GM18502 (cell line): ENCODE data around the gene CYP4A22.
"Not testable (repeated sequence)": the region's sequence is repeated elsewhere in the genome, so short reads cannot be mapped to it uniquely, and the experiment has no call there.

Experiments
- ATAC-seq: cut with Tn5 transposase; IDR thresholded peaks from one replicate; pipeline ENCODE4 v1.9.1; 2021; ENCODE audit warnings: mild to moderate bottlenecking; ENCODE audit not compliant: unreplicated experiment, poor library complexity

CYP4A22 gene

GRCh38 chr1:47137198-47137597 lies at the start of gene CYP4A22:
Gene CYP4A22, plus strand, starts transcription at chr1:47137441. Its CDS starts 45 bp downstream, at chr1:47137486.
- ATAC-seq = no peak

- ATAC-seq = not testable (repeated sequence)
Observed at GRCh38 chr1:47089356-47089755, 47.9 kb upstream of the CYP4A22 start.

GRCh38 chr1:47091476-47091875 lies 45.8 kb upstream of the CYP4A22 start:
- not testable (repeated sequence) for ATAC-seq

GRCh38 chr1:47104816-47105215 lies 32.4 kb upstream of the CYP4A22 start:
- no peak for ATAC-seq

GRCh38 chr1:47106792-47107191 lies 30.4 kb upstream of the CYP4A22 start:
- no peak for ATAC-seq

- not testable (repeated sequence) for ATAC-seq
Observed at GRCh38 chr1:47107851-47108574, 29.2 kb upstream of the CYP4A22 start.

- not testable (repeated sequence) for ATAC-seq
Observed at GRCh38 chr1:47109482-47109881, 27.8 kb upstream of the CYP4A22 start.

GRCh38 chr1:47113178-47113577 lies 24.1 kb upstream of the CYP4A22 start:
- ATAC-seq = no peak

- ATAC-seq = not testable (repeated sequence)
Observed at GRCh38 chr1:47121039-47121438, 16.2 kb upstream of the CYP4A22 start.

GRCh38 chr1:47124834-47125233 lies 12.4 kb upstream of the CYP4A22 start:
- ATAC-seq = not testable (repeated sequence)

- not testable (repeated sequence) for ATAC-seq
Observed at GRCh38 chr1:47126997-47127396, 10.2 kb upstream of the CYP4A22 start.

GRCh38 chr1:47128221-47128620 lies 9.0 kb upstream of the CYP4A22 start:
- no peak for ATAC-seq

- ATAC-seq = not testable (repeated sequence)
Observed at GRCh38 chr1:47128854-47129253, 8.4 kb upstream of the CYP4A22 start.

GRCh38 chr1:47129489-47130230 lies 7.6 kb upstream of the CYP4A22 start:
- ATAC-seq = not testable (repeated sequence)

- ATAC-seq = not testable (repeated sequence)
Observed at GRCh38 chr1:47132665-47133064, 4.6 kb upstream of the CYP4A22 start.

GRCh38 chr1:47137925-47138615 lies 829 bp downstream of the CYP4A22 start:
- no peak for ATAC-seq

- ATAC-seq = not testable (repeated sequence)
Observed at GRCh38 chr1:47140358-47140757, 3.1 kb downstream of the CYP4A22 start.

- ATAC-seq = not testable (repeated sequence)
Observed at GRCh38 chr1:47143654-47144053, 6.4 kb downstream of the CYP4A22 start.

- not testable (repeated sequence) for ATAC-seq
Observed at GRCh38 chr1:47146495-47146894, 9.3 kb downstream of the CYP4A22 start.

- ATAC-seq = no peak
Observed at GRCh38 chr1:47147047-47147785, 10.0 kb downstream of the CYP4A22 start.
